ENCODE data around the gene ARID5A. TPM values are rescaled to one million over a fixed set of nuclear protein-coding genes. Genes with fewer than 3 reads are reported as not detected.

The ARID5A gene
- total RNA-seq, 1 experiment from 2014 or later = 3.3 TPM

DNA sequence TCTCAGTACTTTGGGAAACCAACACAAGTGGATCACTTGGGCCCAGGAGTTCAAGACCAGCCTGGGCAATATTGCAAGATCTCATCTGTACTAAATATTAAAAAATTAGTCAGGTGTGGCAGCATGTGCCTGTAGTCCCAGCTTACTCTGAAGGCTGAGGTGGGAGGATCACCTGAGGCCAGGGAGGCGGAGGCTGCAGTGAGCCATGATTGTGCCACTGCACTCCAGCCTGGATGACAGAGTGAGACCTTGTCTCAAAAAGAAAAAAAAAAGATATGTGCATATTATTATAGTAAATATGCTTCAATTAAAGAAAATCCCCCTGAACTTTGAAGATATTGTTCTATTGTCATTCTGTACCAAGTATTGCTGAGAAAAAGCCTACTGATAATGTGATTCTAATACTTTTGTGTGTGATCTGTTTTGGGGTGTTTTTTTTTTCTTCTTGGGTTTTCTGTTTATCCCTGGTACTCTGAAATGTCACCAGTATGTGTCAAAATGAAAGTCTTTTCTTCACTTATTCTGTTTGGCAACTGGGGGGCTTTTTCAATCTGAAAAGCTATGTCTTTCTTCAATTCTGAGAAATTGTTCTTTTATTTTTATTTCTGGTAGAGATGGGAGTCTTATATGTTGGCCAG is 44.6 kb upstream of the ARID5A start:
- no TSS peak for BruUV-seq (replicated peaks)
- H3K9me3 Mint-ChIP-seq (ENCODE audit: unreplicated experiment) = no peaks in the 10 kb centered on the region
- H3K4me1 ChIP-seq = no peaks in the 10 kb centered on the region
- intact Hi-C loops (cut with micrococcal nuclease; ENCODE audit: unreplicated experiment) = no loop called here
- no peak overlapping the region for H3K4me3 ChIP-seq (ENCODE audit: low read depth, low read length)
- H3K36me3 ChIP-seq (ENCODE audit: control insufficient read depth, insufficient read depth, low read length) = no peaks in the 10 kb centered on the region
- TF ChIP-seq, protein P1, sequence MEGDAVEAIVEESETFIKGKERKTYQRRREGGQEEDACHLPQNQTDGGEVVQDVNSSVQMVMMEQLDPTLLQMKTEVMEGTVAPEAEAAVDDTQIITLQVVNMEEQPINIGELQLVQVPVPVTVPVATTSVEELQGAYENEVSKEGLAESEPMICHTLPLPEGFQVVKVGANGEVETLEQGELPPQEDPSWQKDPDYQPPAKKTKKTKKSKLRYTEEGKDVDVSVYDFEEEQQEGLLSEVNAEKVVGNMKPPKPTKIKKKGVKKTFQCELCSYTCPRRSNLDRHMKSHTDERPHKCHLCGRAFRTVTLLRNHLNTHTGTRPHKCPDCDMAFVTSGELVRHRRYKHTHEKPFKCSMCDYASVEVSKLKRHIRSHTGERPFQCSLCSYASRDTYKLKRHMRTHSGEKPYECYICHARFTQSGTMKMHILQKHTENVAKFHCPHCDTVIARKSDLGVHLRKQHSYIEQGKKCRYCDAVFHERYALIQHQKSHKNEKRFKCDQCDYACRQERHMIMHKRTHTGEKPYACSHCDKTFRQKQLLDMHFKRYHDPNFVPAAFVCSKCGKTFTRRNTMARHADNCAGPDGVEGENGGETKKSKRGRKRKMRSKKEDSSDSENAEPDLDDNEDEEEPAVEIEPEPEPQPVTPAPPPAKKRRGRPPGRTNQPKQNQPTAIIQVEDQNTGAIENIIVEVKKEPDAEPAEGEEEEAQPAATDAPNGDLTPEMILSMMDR (IDR thresholded peaks at IDR 0.05; ENCODE audit: insufficient read depth in 1 of 2, low read depth in 1 of 2, low read length in 1 of 2, severe bottlenecking in 1 of 2, unreplicated experiment in 1 of 2) = no peak
- H3K4me3 Mint-ChIP-seq (ENCODE audit: unreplicated experiment) = no peak overlapping the region
- ChIA-PET POLR2A (no interaction called here), CTCF (no interaction called here)
- H3K27me3 Mint-ChIP-seq (ENCODE audit: insufficient read depth, unreplicated experiment) = no peaks in the 10 kb centered on the region
- H3K4me1 Mint-ChIP-seq (ENCODE audit: low read depth, unreplicated experiment) = no peaks in the 10 kb centered on the region
- H3K27me3 ChIP-seq (replicated peaks; ENCODE audit: control insufficient read depth, insufficient read depth, low read length) = no peaks in the 10 kb centered on the region
- H3K36me3 Mint-ChIP-seq (ENCODE audit: insufficient read depth, unreplicated experiment) = peaks cover 4% of the 10 kb centered on the region
- H3K9me3 ChIP-seq = peaks cover 15% of the 10 kb centered on the region; the same call in 1 of the 2 replicates
- DNase-seq = no peak
- no peak overlapping the region for H3K27ac Mint-ChIP-seq (ENCODE audit: unreplicated experiment)

DNA sequence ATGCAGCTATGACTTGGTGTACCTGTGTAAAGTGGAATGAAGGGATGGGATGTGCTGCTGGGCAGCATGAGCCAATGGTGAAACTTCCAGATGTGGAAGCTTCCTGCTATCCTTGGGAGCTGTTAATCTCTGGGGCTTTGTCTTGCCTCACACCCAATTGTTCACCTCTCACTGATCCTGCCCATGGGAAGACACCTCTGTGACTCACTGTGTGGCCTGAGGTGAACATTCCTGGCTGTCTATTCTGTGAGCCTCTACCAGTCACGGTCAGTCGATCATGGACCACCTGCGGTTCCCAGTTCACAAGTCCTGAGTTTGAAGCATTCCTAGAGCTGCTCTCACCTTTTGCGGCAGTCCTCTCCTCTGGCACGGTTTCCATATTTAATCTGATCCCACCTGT is 43.5 kb upstream of the ARID5A start:
- no peaks in the 10 kb centered on the region for H3K4me1 Mint-ChIP-seq (ENCODE audit: low read depth, unreplicated experiment)
- no peak overlapping the region for H3K4me3 Mint-ChIP-seq (ENCODE audit: unreplicated experiment)
- no peaks in the 10 kb centered on the region for H3K36me3 ChIP-seq (ENCODE audit: control insufficient read depth, insufficient read depth, low read length)
- no peak for DNase-seq
- ChIA-PET CTCF (interaction anchor here (0.6 to 0.8 kb wide), 2 partner anchors 16 to 26 kb away, joined by 3 read pairs; no protein-coding TSS in a partner anchor), POLR2A (no interaction called here)
- H3K4me3 ChIP-seq (ENCODE audit: low read depth, low read length) = no peak overlapping the region
- intact Hi-C loops (cut with micrococcal nuclease; ENCODE audit: unreplicated experiment) = no loop called here
- H3K27ac Mint-ChIP-seq (ENCODE audit: unreplicated experiment) = no peak overlapping the region
- TF ChIP-seq, protein P1 (IDR thresholded peaks at IDR 0.05; ENCODE audit: insufficient read depth in 1 of 2, low read depth in 1 of 2, low read length in 1 of 2, severe bottlenecking in 1 of 2, unreplicated experiment in 1 of 2) = no peak
- H3K27me3 ChIP-seq (replicated peaks; ENCODE audit: control insufficient read depth, insufficient read depth, low read length) = no peaks in the 10 kb centered on the region
- H3K9me3 ChIP-seq = peaks cover 15% of the 10 kb centered on the region; the same call in 1 of the 2 replicates
- H3K9me3 Mint-ChIP-seq (ENCODE audit: unreplicated experiment) = no peaks in the 10 kb centered on the region
- peaks cover 4% of the 10 kb centered on the region for H3K36me3 Mint-ChIP-seq (ENCODE audit: insufficient read depth, unreplicated experiment)
- no peaks in the 10 kb centered on the region for H3K4me1 ChIP-seq
- BruUV-seq (replicated peaks) = no TSS peak
- no peaks in the 10 kb centered on the region for H3K27me3 Mint-ChIP-seq (ENCODE audit: insufficient read depth, unreplicated experiment)

DNA sequence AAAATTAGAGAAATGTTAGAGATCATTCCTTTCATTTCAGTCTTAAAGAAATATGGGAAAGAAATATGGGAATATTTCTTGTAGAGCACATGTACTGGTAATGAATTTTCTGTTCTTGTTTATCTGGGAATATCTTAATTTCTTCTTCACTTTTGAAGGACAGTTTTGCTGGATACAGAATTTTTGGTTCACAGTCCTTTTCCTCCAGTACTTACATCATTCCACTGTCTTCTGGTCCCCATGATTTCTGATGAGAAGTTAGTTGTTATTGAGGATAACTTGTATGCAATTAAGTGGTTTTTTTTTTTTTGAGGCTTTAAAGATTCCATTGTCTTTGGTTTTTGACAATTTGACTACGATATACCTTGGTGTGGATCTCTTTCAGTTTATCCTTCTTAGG is 42.4 kb upstream of the ARID5A start:
- H3K27me3 Mint-ChIP-seq (ENCODE audit: insufficient read depth, unreplicated experiment) = no peaks in the 10 kb centered on the region
- Histone ChIP-seq H3K36me3 (ENCODE audit: control insufficient read depth, insufficient read depth, low read length) (no peaks in the 10 kb centered on the region), H3K9me3 (peaks cover 15% of the 10 kb centered on the region; the same call in 1 of the 2 replicates), H3K4me1 (no peaks in the 10 kb centered on the region), H3K4me3 (ENCODE audit: low read depth, low read length) (no peak overlapping the region), H3K27me3 (replicated peaks; ENCODE audit: control insufficient read depth, insufficient read depth, low read length) (no peaks in the 10 kb centered on the region)
- ChIA-PET CTCF (no interaction called here), POLR2A (no interaction called here)
- no peak overlapping the region for H3K27ac Mint-ChIP-seq (ENCODE audit: unreplicated experiment)
- H3K4me1 Mint-ChIP-seq (ENCODE audit: low read depth, unreplicated experiment) = no peaks in the 10 kb centered on the region
- intact Hi-C loops (cut with micrococcal nuclease; ENCODE audit: unreplicated experiment) = no loop called here
- no peak for DNase-seq
- H3K36me3 Mint-ChIP-seq (ENCODE audit: insufficient read depth, unreplicated experiment) = no peaks in the 10 kb centered on the region
- H3K9me3 Mint-ChIP-seq (ENCODE audit: unreplicated experiment) = no peaks in the 10 kb centered on the region
- BruUV-seq (replicated peaks) = no TSS peak
- H3K4me3 Mint-ChIP-seq (ENCODE audit: unreplicated experiment) = no peak overlapping the region
- TF ChIP-seq, protein P1 (IDR thresholded peaks at IDR 0.05; ENCODE audit: insufficient read depth in 1 of 2, low read depth in 1 of 2, low read length in 1 of 2, severe bottlenecking in 1 of 2, unreplicated experiment in 1 of 2) = no peak
